Fibroblast of upper back skin (primary cell): ENCODE results near the gene LRMDA.
A peak's percentile ranks its signal among the peaks of the same experiment; 100 is the strongest.
"Not testable (repeated sequence)": the region's sequence is repeated elsewhere in the genome, so short reads cannot be mapped to it uniquely, and the experiment has no call there.

Experiments
- DNase-seq: peaks from one replicate; pipeline ENCODE4 v3.0.0-alpha.2; 2013

LRMDA gene

DNA sequence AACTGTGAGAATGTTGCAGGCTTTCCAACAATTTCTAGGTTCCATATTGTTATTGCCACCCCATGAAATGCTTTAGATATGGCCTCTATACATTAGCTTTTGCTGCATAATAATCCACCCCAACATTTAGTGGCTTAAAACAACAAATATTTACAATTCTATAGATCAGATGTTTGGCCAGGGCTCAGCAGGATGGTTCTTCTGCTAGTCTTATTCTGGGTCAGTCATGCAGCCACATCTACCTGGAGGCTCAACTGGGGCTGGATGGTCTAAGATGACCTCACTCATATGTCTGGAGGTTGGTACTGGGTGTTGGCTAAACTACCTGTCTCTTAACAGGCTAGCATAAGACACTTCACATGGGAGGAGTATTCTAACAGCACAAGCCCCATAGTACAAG, 607.3 kb downstream of the LRMDA start:
- no peak for DNase-seq

- DNase-seq, result no peak
These were observed 608.8 kb downstream of the LRMDA start for GRCh38 chr10:76040107-76040829.

DNA sequence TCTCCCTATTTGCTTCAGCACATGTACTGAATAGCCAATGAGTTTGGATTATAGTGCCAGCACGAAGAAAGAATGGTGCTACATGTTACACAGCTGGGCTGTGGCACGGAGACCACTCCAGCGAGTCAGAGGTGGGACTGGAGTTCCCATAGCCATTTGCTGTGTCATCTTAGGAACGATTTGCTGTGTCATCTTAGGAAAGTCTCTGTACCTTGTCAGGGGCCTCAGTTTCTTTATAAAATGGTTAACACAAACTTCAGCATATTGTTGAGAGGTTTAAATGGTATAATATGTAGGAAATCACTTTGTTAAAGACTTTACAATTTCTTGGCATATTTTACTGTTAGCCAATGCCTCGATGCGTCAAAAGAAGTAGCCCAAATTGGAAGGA, 609.4 kb downstream of the LRMDA start:
- DNase-seq, result no peak

DNA sequence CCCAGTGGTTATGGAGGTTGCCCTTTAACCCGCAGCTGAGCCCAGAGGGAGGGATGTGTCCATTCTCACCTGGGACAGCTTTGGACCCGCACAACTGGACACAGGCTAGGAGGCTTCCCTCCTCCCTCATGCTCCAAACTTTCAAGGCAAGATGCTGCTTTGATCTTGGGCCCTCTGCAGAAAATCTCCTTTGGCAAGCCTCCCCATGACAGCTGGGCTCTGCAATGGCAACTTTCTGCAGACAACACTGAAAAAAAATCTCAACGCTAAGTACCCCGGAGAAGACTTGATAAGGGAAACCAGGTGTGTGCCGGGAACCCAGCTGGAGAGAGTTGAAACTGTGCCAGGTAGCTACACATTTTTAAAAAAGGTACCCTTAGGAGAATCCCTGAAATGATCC, 610.1 kb downstream of the LRMDA start:
- DNase-seq, result no peak

DNA sequence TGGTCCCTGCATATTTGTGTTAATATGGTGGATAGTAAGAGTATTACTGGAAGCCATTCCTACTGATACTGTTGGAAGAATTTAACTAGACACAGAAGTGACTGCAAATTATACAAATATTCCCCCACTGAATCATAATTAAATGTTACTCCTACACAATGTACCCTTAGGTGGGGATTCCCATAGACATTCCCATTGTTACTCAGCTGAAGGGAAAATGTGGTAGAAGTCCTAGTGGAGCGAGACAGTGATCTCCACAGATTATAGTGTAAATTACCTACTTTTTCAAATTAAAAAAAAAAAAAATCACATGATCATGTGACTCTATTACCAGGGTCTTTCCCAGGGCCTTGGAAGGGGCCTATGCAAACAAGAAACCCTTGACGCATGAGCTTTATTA, 611.8 kb downstream of the LRMDA start:
- DNase-seq, result no peak

GRCh38 chr10:76044751-76045150, 613.3 kb downstream of the LRMDA start:
- DNase-seq, result no peak

DNA sequence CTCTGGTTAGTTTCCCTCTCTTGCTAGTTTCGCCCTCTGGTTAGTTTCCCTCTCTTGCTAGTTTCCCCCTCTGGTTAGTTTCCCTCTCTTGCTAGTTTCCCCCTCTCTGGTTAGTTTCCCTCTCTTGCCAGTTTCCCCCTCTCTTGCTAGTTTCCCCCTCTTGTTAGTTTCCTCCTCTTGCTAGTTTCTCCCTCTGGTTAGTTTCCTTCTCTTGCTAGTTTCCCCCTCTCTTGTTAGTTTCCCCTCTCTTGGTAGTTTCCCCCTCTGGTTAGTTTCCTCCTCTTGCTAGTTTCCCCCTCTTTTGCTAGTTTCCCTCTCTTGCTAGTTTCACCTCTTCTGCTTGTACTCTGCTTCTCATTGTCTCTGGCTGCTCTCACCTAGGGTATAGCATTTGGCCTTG, 613.8 kb downstream of the LRMDA start:
- DNase-seq, result no peak

GRCh38 chr10:76047521-76047920, 616.1 kb downstream of the LRMDA start:
- no peak for DNase-seq

- peak; percentile 21 for DNase-seq
These were observed 618.3 kb downstream of the LRMDA start for GRCh38 chr10:76049581-76050290.

DNA sequence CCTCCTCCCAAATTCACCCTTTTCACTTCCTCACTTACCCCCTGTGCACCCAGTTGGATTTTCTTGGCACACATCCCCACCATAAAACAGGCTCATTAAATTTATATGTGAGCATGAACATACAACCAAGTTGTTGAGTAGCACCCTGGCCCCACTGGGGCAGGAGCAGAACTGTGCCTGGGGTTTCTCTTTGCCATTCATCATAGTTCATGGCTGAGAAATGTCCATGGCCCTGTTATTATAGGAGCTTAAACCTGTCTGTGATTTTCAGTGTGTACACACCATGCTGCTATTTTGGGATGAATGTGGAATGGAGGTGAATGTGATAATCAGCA, 618.8 kb downstream of the LRMDA start:
- no peak for DNase-seq

DNA sequence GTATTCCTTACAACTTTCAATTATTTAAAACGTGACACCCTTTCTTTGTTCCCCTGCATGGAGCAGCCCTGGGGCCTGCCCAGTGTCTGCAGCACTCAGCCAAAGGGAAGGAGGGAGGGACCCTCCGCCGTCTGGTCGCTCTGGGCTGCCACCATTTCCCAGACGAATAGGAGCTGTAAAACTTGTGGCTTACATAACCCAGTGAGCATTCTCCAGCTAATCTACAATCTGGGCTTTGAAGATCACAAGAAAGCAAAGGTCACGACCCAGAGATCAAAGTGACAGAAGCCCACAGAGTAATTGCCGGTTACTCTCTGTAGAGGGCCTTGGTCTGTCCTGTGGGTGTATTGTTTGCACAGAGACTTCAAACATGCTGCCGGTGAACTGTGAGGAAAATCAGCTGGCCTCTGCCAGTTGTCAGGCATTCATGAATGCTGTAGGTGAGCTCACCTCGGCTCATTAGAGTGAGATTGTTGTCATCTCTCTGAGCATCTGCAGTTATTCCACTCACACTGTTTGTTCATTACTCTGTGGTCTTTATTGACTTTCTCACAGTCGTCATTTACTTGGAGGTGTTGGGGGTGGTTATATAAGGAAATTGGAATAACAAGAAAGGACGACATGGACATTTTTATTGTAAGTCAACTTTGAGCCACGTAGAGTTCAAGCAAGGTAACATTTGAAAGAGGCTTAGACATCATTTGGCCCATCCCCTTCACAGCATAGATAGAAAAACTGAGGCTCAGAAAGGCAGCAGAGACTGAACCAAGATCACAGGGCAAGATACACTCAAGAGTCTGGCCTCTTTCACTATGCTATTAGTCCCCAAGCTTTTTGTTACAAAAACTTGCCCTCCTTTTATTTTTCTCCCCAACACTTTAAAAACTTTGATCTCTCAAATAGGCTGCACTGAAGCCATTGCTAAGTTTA, 619.8 kb downstream of the LRMDA start:
- DNase-seq, result no peak

DNA sequence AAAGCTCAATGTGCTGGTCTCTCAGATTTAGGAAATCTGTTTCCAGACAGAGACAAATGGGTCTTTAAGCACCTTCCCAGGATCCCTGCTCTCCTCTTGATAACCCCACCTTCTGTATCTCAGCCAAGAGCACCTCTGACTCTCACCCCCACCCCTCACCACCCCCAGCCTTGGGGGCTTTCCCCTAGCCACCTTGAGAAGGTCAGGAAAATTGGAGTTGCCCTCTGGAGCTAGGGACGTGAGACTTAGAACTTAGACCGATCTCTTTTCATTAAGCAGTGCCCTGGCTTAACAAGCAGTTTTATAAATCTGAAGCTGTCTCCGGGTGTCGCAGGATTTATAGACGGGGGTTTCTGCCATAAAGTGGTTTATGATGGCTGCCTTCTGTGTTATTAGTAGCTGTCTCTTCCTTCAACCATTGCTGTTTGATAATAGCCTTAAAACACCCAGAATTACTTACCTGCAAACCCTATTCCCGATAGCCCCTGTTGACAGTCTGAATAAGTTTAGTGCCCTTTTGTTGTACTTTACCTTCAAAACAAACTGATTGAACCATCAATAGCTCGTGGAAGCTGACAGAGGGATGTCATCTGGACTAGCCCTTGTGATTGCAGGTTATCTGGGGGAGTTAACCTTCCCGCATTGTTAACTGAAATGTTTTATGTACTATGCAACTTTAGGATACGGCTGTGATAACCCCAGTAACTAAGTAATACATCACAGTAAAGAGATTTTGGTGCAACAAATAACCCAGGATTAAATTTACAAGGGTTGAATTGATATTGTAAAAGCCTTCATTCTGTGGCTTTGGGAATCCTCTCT, 621.5 kb downstream of the LRMDA start:
- no peak for DNase-seq

- no peak for DNase-seq
These were observed 624.0 kb downstream of the LRMDA start for GRCh38 chr10:76055466-76055865.

GRCh38 chr10:76055963-76056362, 624.5 kb downstream of the LRMDA start:
- DNase-seq, result no peak

DNA sequence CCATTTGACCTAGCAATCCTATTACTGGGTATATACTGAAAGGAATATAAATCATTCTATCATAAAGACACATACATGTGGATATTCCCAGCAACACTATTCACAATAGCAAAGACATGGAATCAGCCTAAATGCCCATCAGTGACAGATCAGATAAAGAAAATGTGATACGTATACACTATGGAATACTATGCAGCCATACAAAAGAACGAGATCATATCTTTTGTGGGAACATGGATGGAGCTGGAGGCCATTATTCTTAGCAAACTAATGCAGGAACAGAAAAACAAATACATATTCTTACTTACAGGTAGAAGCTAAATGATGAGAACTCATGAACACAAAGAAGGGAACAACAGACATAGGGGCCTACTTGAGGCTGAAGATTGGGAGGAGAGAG, 629.6 kb downstream of the LRMDA start:
- not testable (repeated sequence) for DNase-seq

DNA sequence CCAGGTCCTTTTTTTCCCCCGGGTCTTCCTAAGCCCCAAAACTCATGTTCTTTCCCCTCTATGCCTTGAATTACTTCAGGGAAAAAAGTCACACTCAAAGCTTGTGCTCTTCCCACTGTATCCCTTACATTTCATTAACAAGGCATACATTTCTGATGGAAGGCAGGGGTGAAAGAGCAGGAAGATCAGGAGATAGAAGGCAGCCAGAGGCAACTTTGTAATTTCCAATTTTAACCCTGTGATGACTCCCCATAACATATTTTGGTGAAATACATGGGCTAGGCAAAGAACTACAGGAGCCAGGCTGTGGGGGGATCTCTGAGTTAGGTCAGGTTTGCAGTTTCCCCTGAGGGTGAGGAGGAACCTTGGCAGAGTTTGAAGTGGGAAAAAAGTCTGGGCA, 635.0 kb downstream of the LRMDA start:
- no peak for DNase-seq

DNA sequence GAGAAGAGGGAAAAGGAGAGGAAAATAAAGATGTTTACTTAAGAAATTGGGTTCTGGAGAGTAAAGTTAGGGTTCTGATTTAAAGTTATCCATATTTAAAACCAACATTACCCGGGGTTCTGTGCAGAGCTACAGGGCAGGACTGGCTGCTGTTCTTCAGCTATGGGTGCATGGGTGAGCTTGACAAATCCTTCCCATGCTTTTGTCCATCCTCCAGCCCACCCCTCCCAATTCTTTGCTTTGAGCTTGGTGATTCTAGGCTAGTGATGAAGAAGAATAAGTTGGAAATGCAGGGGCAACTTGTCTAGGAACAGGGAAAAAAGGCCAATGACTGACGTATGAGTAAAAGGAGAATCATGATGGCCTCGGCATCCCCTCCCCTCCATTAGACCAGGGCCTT, 636.0 kb downstream of the LRMDA start:
- no peak for DNase-seq

- DNase-seq, result no peak
These were observed 637.4 kb downstream of the LRMDA start for GRCh38 chr10:76068856-76069255.

DNA sequence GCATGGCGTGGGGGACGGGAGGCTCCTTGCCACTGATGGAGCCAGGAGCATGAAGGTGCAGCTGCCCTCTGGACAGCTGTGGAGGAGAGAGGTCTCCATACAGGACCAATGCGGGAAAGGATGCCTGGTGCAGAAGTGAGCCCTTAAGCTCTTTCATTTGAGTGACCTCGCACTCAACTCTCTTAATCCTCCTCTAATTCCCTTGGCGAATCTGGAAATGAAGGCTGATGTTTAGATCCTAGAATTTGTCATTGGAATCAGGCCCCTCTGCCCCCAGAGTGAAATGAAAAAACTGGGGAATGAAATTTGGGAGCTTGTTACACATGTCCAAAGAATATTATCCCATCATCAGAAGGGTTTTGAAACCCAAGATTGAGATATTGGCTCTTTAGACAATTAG, 639.5 kb downstream of the LRMDA start:
- DNase-seq, result no peak

- DNase-seq, result peak; percentile 97
These were observed 640.4 kb downstream of the LRMDA start for GRCh38 chr10:76071653-76072365.

DNA sequence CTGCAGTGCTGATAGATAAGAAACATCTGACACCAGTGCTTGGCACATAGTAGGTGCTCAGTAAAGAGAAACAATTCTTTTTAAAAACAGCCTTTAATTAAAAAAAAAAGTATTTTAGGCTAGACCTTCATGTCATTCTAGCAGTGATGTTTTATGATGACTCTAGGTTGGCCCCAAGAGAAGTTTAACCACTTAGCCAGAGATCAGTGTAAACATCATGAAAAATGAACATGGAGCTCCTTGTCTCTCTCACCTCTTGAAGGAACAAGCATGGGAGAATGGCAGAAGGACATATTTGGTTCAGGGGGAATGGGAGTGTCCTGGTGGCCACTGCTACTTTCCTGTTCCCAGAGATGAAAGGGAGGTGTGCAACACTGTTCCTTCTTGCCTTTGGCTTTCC, 641.0 kb downstream of the LRMDA start:
- no peak for DNase-seq

- no peak for DNase-seq
These were observed 642.1 kb downstream of the LRMDA start for GRCh38 chr10:76073524-76073923.
